Esophagus squamous epithelium (tissue), 5 donors: ENCODE results near the gene PCYT1A. TPM values are rescaled to one million over a fixed set of nuclear protein-coding genes. Genes with fewer than 3 reads are reported as not detected.
"Not testable (repeated sequence)": the region's sequence is repeated elsewhere in the genome, so short reads cannot be mapped to it uniquely, and the experiment has no call there.

Experiments used
- DNase-seq: peaks from one replicate; lab custom pipeline; 2025; lab: John Stamatoyannopoulos, UW
- H3K27ac ChIP-seq, 4 donors: fragments of 200-600 bp; sonication (generic); one replicate each; pipeline ENCODE4 v1.5.1; 2016 to 2019; ENCODE audit warnings: mild to moderate bottlenecking in 1 of 4
- H3K27me3 ChIP-seq, 4 donors: fragments of 200-600 bp; sonication (generic); 1 replicate in 3 of 4; 2 replicates in 1 of 4; pipeline versions ENCODE4 v1.5.1 to v1.6.0; 2017 to 2021; ENCODE audit warnings: antibody characterized with exemption in 1 of 4
- H3K36me3 ChIP-seq, 3 donors: fragments of 200-600 bp; sonication (generic); one replicate each; pipeline ENCODE4 v1.5.1; 2016 to 2019
- H3K4me1 ChIP-seq, 3 donors: fragments of 200-600 bp; sonication (generic); one replicate each; pipeline ENCODE4 v1.5.1; 2017 to 2019
- H3K4me3 ChIP-seq, 4 donors: fragments of 200-600 bp; sonication (generic); 1 replicate in 3 of 4; 2 replicates in 1 of 4; pipeline ENCODE4 v1.5.1; 2016 to 2019; ENCODE audit warnings: mild to moderate bottlenecking in 2 of 4, moderate library complexity in 1 of 4
- H3K9me3 ChIP-seq, 3 donors: fragments of 200-600 bp; sonication (generic); one replicate each; pipeline ENCODE4 v1.5.1; 2016 to 2019
- CTCF ChIP-seq, 6 experiments: fragments of 450-650 bp in 4 of 6; fragments of 200-600 bp in 2 of 6; sonication (generic) in 2 of 6; IDR thresholded peaks; one replicate each; pipeline ENCODE4 v1.5.1; 2016 to 2019; ENCODE audit warnings: antibody characterized with exemption in 6 of 6, mild to moderate bottlenecking in 4 of 6, moderate library complexity in 4 of 6
- POLR2A ChIP-seq, 4 donors: fragments of 450-650 bp; IDR thresholded peaks; one replicate each; pipeline ENCODE4 v1.6.1; 2017; ENCODE audit warnings: antibody characterized with exemption in 4 of 4, mild to moderate bottlenecking in 4 of 4, moderate library complexity in 3 of 4
- WGBS, 2 donors: methylation state at CpG; one replicate each; pipeline ENCODE4 v1.1.5; 2018; 5-methylcytosine and 5-hydroxymethylcytosine counted together
- intact Hi-C: fragments of 100-400 bp; cut with DNase I; formaldehyde crosslinking; loops from one replicate; pipeline ENCODE4 v1.15.0; 2022
- total RNA-seq, 4 donors: library from RNA; depleted of rRNA; stranded (reverse); fragments of >200 nt; gene quantifications; one replicate each; pipeline ENCODE4 v1.1.0, GENCODE V29; 2016
- donor health status: DM: yes; HTN: yes; CAD: no.

The PCYT1A gene
- total RNA-seq, 4 donors from 2014 or later: 62.9 to 104 (median 91.7) TPM

GRCh38 chr3:196208942-196209695, 78.4 kb downstream of the PCYT1A start:
- intact Hi-C loops: no loop called here
- Histone ChIP-seq H3K4me1 (peaks cover 0 to 15% (median 3%) of the 10 kb centered on the region in 3 donors), H3K27me3 (peaks cover 0 to 7% (median 0%) of the 10 kb centered on the region in 4 donors), H3K27ac (no peak overlapping the region), H3K36me3 (no peaks in the 10 kb centered on the region), H3K4me3 (no peak overlapping the region), H3K9me3 (no peaks in the 10 kb centered on the region)
- no peak for DNase-seq
- 76 to 92% methylated on average over 8 to 13 of the region's 24 CpGs for WGBS, 2 donors
- TF ChIP-seq CTCF (IDR thresholded peaks at IDR 0.05): no peak
- no peak for TF ChIP-seq POLR2A (IDR thresholded peaks at IDR 0.05)

- Histone ChIP-seq H3K27me3 (peaks cover 0 to 13% (median 0%) of the 10 kb centered on the region in 4 donors), H3K27ac (no peak overlapping the region), H3K36me3 (no peaks in the 10 kb centered on the region), H3K4me3 (peak overlapping the region; percentile 25 to 58 (median 38)), H3K4me1 (peaks cover 0 to 15% (median 3%) of the 10 kb centered on the region in 3 donors), H3K9me3 (no peaks in the 10 kb centered on the region)
- WGBS, 2 donors: 18 to 36% methylated on average over 14 to 18 of the region's 49 CpGs
- intact Hi-C loops: no loop called here
- no peak for DNase-seq
- TF ChIP-seq CTCF (IDR thresholded peaks at IDR 0.05): no peak
Observed at GRCh38 chr3:196207833-196208607, 79.5 kb downstream of the PCYT1A start.

- Histone ChIP-seq H3K9me3 (no peaks in the 10 kb centered on the region), H3K27me3 (peaks cover 0 to 19% (median 0%) of the 10 kb centered on the region in 4 donors), H3K4me3 (peak overlapping the region in 3 of 4 donors; percentile 36 to 58 (median 40)), H3K27ac (no peak overlapping the region), H3K36me3 (no peaks in the 10 kb centered on the region), H3K4me1 (peaks cover 0 to 15% (median 3%) of the 10 kb centered on the region in 3 donors)
- intact Hi-C loops: no loop called here
- no peak for DNase-seq
- WGBS, 2 donors: 19 to 60% methylated on average over 1 to 10 of the region's 70 CpGs
- TF ChIP-seq CTCF (IDR thresholded peaks at IDR 0.05) (no peak), POLR2A (IDR thresholded peaks at IDR 0.05) (no peak)
Observed at GRCh38 chr3:196207159-196207832, 80.2 kb downstream of the PCYT1A start.

- intact Hi-C loops, H3K27ac ChIP-seq, H3K36me3 ChIP-seq, H3K4me3 ChIP-seq, DNase-seq, H3K9me3 ChIP-seq: not testable (repeated sequence)
- Histone ChIP-seq H3K27me3 (peaks cover 0 to 26% (median 0%) of the 10 kb centered on the region in 4 donors), H3K4me1 (peaks cover 0 to 15% (median 3%) of the 10 kb centered on the region in 3 donors)
- WGBS, 2 donors: 71 to 82% methylated on average over 9 of the region's 9 CpGs
Observed at GRCh38 chr3:196205442-196206205, 81.9 kb downstream of the PCYT1A start.

GRCh38 chr3:196203846-196204245, 83.7 kb downstream of the PCYT1A start:
- H3K4me1 ChIP-seq: peaks cover 0 to 15% (median 3%) of the 10 kb centered on the region in 3 donors
- intact Hi-C loops: no loop called here
- H3K4me3 ChIP-seq: no peak overlapping the region
- DNase-seq: no peak
- H3K36me3 ChIP-seq: no peaks in the 10 kb centered on the region
- peaks cover 0 to 26% (median 0%) of the 10 kb centered on the region in 4 donors for H3K27me3 ChIP-seq
- no peak overlapping the region for H3K27ac ChIP-seq
- no peaks in the 10 kb centered on the region for H3K9me3 ChIP-seq
- no peak for TF ChIP-seq CTCF (IDR thresholded peaks at IDR 0.05)
- no peak for TF ChIP-seq POLR2A (IDR thresholded peaks at IDR 0.05)
- WGBS, 2 donors: 80 to 89% methylated on average over 3 of the region's 3 CpGs
